H54 (cell line): ENCODE data around the gene FAR2.

Source experiments
- DNase-seq: peaks from one replicate; pipeline ENCODE4 v3.0.0; 2011; ENCODE audit warnings: low spot score, mixed read lengths; ENCODE audit not compliant: insufficient read length
- FAIRE-seq: peaks from 3 replicates; lab custom pipeline; 2011; peaks lifted over from hg19 to GRCh38; lab: Jason Lieb, UNC
- POLR2A ChIP-seq: IDR thresholded peaks from 2 replicates; pipeline ENCODE4 v1.6.1; 2011; ENCODE audit warnings: low read depth, mild to moderate bottlenecking, low read length

FAR2 gene

DNA sequence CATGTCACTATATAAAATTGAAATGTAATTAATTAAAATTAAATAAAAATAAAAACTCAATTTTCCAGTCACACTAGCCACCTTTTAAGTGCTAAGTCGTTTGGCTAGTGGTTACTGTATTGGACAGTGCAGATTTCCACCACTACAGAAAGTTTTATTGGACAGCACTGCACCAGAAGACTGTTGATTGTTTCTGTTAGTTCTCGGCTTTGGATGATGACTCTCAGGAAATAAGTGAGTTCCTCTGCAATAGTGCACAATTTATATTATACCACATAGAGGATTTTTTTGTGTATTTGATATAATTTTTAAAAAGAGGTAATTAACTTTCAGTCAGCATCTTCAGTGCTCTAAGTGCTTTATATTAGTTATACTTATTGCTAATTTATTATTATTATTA, 52.7 kb downstream of the FAR2 start:
- DNase-seq, result no peak
- no peak for TF ChIP-seq POLR2A
- no peak for FAIRE-seq

DNA sequence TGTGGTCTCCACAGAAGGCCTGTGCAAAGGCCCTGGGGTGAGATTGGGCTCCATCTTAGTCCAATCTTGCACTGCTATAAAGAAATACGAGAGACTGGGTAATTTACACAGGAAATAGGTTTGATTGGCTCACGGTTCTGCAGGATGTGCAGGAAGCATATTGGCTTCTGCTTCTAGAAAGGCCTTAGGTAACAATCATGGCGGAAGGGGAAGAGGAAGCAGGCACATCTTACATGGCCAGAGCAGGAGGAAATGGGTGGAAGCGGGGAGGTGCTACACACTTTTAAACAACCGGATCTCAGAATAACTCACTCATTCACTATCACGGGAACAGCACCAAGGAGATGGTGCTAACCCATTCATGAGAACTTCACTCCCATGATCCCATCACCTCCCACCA, 55.4 kb downstream of the FAR2 start:
- no peak for DNase-seq
- FAIRE-seq, result no peak
- no peak for TF ChIP-seq POLR2A

DNA sequence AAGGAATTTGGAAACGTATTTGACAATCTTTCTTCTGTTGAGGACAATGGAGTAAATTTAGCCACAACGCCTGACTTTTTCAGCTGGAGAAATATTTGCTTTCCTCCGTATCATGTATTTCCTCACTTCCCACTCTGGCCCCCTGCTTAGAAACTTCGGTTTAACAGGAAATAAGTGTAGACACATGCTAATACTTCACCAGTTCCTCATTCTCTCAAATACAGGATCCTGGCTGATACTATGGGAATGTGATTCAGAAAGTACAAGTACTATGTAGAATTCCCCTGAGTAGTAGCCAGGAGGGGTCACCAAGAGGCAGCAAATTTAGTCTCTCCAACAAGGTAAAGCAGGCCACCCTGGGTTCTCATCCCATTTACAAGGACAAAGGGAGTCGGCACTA, 58.0 kb downstream of the FAR2 start:
- no peak for DNase-seq
- TF ChIP-seq POLR2A, result no peak
- FAIRE-seq, result no peak

DNA sequence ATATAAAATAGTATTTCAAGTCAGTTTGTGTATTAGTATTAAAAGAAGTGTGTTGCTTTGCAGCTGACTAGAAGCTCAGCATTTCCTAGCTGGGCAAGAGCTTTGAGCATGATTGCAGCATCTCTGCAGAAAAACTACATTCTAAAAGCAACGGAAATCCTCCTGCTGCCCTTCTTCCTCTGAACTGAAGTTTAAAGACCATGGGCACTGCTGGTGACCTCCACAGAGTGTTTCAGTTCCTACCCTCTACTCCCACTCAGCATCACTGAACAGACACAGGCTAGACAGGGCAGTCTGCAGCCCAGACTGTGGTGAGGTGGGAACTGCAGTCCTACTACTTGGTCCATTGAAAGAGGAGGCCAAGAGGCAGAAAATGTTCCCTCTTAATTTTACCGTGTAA, 59.0 kb downstream of the FAR2 start:
- no peak for TF ChIP-seq POLR2A
- FAIRE-seq, result no peak
- no peak for DNase-seq

DNA sequence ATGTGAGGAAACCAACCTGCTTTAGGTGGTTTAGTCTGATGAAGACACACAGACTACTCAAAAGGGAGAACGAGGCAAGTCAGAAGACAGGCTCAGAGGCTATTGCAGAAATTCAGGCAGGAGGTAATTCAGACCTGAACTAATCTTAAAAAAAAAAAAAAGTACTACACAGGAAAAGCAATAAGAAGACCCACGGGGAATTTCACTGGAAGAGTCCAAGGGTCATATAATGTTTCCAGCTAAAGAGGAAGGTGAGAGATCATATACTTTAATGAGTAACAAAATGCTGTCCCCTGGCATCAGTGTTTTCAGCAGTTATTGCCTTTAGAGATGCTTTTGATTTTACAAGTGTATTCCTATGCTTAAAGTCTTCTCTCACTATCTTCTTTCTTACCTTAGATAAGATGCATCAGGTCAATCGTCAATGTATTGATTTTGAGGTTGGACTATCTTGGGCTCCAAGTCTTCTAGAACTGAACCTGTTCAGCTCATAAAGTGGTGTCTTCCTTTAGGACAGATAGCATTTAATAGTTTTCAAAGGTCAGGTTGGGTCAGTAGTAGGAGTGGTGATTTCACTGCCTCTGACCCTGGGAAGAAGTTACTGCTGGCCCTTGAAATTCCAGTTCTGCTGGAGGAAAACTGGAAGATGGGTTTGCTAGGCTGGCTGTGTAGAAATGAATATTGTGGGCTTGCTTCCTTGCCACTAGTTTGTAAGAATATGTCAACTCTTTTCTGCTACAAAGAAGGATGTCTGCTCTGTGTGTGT, 60.0 kb downstream of the FAR2 start:
- TF ChIP-seq POLR2A, result no peak
- DNase-seq (no peak), FAIRE-seq (no peak)

DNA sequence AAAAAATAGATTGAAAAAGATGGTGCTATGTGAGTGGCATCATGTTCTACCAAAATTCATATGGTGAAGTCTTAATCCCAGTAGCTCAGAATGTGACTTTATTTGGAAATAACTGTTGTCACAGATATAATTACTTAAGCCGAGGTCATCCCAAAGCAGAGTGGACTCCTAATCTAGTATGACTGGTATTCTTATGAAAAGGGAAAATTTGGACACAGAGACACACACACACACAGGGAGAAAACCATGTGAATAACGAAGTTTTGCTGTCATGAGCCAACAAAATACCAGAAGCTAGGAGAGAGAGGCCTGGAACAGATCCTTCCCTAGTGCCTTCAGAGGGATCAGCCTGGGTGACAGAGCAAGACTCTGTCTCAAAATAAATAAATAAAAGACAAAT, 62.6 kb downstream of the FAR2 start:
- no peak for TF ChIP-seq POLR2A
- FAIRE-seq, result no peak

DNA sequence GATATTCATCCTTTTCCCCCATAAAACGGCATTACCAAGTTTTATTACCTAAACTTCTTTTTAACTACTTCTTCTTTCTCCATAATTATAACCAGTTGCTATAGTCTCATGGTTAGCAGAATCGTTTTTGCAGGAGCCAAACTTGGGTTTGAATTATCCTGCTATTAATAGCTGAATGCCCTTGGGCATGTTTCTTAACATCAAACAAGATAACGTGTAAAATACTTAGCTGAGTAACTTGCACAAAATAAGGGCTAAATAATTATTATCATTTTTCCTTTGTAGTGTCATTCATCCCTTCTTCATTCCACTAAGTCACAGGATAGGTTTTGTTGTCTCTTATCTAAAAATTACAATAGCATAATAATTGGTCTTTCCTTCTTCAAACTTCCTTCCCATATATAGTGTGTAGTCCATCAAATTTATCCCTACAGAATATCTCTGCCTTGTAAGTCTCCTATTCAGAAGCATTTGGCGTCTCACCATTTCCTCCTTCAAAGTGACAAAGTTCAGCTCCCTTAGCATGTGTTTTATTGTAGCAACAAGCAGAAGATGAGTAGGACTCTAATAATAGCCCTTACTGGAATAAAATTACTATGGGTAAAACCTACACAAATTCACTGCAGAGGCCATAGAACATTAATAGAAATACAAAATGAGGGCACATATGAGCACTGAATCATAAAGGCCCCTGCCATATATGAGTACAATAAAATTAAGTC, 63.8 kb downstream of the FAR2 start:
- DNase-seq, result no peak
- TF ChIP-seq POLR2A, result no peak
- FAIRE-seq, result no peak

More for the DNA sequence above, 62.6 kb downstream of the FAR2 start:
- no peak for DNase-seq

DNA sequence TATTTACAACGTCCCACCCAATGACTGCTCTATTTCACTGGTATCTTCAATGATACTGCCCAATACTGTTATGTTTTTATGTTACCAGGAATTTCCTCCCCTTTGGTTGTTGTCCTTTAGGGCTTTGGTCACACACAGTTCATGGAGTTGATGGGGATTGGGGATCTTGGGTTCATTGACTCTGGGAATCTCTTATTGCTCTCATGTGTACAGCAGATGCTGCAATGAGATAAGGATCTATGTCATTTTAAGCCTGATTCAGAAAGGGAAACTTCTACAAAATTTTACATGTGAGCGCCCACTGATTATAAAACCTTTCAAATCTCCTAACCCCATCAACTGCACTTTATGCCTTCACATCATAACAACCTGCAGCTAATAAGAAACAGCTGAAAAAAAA, 67.2 kb downstream of the FAR2 start:
- FAIRE-seq, result no peak
- DNase-seq, result no peak
- no peak for TF ChIP-seq POLR2A

DNA sequence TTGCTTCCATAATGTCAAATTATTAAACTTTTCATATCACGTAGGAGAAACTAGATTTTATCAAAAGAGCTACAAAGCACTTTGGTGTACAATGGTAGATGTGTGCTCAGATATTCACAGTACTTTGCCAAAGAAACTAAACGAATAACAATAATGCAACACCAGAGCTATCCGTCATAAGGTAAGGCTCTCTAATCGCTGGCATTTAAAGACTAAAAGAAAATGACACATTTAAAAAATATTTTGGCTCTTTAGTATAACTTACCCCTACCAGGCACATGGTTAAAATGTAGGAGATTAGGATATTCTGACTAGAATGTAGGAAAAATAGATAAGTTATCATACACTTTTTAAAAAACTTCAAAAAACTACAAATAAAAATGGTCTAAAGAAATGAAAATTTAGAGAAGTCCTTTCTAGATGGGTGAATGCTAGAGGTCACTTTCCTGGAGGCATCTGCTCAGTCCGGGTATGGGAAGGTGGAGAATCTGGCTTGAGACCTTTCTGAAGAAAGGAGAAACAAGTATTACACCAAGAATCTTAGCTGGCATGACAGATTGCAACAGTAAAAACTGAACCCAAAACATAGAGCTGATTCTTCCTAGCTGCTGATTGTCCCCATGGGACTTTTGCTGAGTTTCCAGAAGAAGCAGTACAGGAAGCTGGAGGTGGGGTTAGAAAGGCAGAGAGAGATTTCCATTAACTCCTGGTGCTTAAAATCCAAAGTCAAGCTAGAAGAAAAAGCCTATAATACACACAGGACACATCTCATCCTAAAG, 67.9 kb downstream of the FAR2 start:
- no peak for TF ChIP-seq POLR2A
- FAIRE-seq, result no peak
- DNase-seq, result no peak

DNA sequence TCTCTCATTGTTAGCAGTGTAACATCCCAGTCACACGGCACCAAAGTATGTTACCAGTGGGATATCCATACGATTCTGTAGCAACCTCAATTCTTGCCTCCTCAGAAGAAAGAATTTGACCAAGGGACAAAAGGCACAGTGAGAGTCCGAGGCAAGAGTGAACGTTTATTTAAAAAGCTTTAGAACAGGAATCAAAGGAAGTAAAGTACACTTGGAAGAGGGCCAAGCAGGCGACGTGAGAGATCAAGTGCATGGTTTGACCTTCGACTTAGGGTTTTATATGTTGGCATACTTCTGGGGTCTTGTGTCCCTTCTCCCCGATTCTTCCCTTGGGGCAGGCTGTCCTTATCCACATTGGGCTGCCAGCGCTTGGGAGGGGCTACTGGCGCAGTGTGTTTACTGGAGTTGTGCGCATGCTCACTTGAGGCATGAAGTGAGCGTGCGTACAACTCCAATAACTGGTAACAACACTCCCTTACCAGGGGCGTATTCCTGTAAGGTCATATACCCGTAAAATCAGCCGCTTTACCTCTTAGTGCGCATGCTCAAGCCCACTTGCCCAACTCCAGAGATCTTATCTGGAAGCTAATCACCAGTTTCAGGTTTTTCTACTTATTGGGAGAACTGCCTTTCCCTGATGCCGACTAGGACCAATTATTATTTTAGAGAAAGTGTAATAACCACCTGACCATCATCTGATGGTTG, 71.7 kb downstream of the FAR2 start:
- FAIRE-seq (no peak), DNase-seq (no peak)
- no peak for TF ChIP-seq POLR2A

DNA sequence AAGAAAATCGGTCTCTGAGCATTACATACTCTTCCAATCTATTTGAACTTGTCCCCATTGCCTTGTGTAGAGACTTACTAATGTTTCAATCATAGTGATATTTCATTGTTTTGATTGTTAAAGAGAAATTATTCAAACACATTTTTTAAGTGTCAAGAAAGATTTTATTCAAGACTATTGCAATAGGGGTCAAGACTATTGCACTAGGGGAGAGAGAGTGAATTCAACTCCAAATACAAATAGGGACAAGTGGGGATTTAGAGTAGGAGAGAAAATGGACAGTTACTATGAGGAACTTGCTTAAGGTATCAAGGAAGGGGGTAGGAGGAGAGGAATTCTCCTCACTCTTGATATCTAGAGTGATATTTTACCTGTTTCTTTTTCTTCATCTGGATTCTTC, 73.1 kb downstream of the FAR2 start:
- FAIRE-seq, result no peak

DNA sequence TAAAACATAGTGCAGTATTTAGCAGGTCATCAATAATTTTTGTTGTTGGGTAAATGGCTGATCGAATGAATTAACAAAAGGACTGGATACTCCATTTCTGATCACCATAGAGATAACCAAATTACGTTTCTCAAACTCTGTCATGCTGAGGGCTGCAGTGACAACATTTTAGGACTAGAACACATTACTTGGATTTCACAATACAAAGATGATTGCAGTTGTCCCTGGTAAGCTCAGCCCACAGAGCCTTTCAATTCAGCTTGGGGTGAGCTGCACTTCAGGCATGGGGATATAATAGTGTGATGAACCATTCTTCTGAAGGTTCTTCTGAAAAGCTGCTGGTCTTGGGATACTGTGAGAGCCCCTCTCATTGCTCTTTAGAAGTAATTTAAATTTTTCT, 74.3 kb downstream of the FAR2 start:
- FAIRE-seq (no peak), DNase-seq (no peak)

More for the DNA sequence above, 73.1 kb downstream of the FAR2 start:
- no peak for DNase-seq
- no peak for TF ChIP-seq POLR2A

DNA sequence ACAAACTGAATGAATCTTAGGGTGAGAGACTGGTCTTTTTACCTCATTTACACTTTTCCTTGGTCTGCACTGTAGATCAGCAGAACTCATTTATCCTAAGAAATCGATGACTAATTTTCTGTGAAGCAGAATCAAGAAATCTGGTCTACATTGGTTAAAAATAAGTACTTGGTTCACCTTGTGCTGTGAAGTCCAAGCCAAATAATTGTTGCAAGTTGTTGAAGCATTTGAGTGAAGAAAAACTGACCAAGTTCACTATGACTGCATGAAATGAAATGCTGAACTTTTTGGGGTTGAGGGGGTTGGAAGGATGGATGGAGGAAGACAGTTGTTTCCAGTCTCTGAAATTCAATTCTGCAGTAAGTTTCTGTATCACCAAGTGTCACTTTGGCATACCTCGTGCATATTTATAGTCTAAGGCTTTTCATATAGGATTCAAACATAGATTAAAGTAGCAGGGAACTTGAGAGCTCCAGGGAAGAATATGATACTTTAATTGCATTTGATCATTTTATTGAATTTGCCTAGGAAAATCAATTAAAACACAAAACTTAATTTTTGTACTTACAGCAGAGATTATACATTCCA, 75.0 kb downstream of the FAR2 start:
- no peak for DNase-seq
- peak; percentile 75 for FAIRE-seq
- no peak for TF ChIP-seq POLR2A

More for the DNA sequence above, 74.3 kb downstream of the FAR2 start:
- TF ChIP-seq POLR2A, result no peak
